Left hindlimb (tissue), 1 donor: ENCODE data around the gene ACTA1.
"Not testable (repeated sequence)": the region's sequence is repeated elsewhere in the genome, so short reads cannot be mapped to it uniquely, and the experiment has no call there.

Experiments
- DNase-seq: peaks from one replicate; pipeline ENCODE4 v3.0.0-alpha.2; 2018

ACTA1 gene

DNA sequence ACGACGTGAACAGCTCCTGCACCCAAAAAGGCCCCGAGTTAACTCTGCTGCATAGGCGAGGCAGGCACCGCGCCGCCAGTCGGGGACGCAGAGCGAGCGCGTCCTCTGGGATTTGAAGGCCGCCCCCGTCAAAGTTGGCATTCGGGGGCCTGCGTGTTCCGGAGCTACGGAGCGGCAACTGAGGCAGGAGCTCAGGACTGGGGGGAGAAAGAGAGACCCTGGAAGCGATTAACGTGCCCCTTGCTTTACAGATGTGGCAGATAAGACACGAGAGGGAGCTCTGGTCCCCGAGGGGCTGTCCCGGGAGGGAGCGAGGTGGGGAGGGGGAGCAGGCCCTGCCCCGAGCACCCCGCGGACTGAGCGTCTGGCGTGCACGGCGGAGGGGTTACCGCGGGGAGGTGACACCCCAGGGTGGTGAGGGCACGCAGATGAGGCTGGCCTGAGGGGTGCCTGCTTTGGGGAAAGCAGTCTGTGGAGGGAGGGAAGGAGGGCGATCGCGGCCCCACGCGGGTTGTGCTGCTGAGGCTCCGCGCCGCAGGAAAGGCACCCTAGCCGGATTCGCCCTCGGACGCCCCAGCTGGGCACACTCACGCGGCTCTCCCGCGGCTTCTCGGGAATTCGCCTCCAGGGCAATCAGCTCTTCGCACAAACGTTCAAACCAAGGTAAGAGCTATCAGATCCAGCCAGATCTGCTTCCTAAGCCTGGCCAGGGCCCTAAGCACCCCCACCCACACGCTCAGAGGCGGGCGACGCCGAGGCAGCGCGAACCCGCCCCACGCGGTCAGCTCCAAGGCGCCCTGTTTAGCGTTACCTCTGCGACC, 26.5 kb downstream of the ACTA1 start:
- no peak for DNase-seq

DNA sequence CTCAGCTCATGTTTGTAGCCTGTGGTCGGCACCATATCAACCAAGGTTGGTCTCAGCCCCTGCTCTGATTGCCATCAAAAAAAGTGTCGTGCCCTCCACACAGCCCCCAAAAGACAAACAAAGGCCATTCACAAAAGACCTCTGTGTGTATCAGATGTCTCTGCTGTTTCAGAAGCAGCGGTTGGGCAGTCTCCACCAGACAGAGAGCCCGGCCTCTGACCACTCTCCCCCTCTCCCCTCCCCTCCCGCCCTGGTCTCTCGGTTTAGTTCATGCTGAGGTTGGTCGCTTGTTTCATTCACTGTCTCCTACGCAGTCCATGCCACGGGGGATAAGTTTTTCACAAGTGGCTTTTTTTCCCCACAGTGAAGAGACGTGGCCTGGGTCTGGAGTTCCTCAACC, 27.1 kb downstream of the ACTA1 start:
- DNase-seq = no peak

DNA sequence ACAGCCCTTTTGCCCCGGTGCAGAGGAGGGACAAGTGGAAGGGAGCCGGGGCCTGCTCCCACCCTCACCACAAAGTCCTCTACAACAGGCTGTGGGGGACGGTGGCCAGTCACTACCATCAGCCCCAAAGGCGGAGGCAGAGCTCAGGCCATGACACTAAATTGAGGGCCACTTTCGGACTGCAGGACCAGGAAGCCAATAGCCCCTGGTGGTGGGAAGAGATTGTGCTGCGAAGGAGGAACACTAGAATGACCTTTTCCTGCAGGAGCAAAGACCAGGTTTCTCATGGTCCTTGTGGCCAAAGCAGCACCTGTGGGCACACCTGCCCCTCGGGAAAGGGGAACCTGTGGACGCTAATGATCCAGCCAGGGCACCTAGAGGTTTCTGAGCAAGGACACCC, 30.3 kb downstream of the ACTA1 start:
- DNase-seq = no peak

DNA sequence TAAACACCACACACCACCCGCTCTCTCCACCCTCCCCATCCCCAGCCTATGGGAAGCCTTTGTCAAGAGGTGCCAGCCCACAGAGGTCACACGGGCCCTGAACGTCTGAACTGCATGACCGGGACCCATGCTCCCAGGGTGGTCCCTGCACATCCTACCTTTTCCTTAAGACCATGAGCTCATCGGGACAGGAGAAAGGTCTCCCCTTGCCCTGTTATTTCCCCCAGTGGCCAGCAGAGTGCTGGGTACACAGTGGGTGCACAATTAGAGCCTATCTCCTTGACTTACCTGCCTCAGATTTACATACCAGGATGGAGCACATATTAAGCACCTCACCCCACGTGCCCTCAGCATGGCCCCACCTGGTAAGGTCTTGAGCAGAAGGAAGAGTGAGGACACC, 30.9 kb downstream of the ACTA1 start:
- DNase-seq = no peak

DNA sequence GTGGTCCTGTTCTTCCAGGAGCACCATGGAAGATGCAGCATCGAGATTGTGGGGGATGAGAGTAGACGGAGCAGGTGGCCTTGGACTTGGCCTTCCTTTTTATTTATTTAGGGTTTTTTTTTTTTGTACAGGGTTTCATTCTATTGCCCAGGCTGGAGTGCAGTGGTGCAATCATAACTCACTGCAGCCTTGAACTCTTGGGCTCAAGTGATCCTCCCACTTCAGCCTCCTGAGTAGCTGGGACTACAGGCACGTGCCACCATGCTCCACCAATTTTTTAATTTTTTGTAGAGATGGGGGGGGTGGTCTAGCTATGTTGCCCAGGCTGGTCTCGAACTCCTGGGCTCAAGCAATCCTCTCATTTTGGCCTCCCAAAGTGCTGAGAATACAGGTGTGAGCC, 31.6 kb downstream of the ACTA1 start:
- not testable (repeated sequence) for DNase-seq

DNA sequence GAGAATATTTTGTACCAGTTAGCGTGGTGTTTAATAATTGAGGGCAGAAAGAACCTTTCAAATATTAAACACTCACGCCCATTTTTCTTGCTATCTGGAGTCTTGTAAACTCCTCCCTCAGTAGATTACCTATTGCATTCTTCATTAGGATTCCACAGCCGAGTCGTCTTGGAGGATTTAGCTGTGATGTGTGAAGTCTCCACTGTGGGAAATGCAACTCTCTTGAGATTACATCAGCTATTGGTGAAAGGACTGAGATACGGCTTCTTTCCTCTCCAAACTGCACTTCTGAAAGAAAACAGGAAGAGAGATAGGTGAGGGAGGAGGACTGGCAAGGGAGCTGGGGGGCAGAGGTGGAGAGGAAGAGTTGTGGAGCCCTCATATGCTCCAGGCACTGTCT, 36.1 kb downstream of the ACTA1 start:
- DNase-seq = no peak

DNA sequence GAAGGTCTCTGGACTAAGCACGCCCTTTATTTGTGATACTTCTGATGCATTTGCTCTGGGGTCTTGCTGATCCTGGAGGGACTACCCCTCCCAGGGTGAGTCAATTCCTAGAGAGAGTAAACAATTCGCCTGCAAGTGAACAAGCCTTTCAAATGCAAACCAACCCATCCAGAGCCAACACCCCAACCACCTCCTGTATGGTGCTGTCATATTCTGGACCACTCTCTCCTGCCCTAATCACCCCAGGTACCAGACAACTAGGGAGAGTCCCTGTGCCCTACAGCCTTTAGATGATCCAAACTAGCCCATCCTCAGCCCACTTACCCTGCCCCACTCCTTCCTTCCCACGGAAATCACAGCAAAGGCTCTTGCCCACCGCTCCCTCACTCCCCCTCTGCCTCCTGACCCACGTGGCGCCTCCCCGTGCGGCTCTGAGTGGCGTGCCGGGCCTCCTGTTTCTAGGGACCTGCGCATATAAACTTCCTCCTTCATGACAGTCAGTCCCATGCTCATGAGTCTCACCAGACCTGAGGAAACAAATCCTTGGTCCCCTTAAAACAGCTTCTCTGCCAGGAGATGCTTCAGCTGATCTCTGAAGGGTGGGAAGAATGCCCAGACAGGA, 37.2 kb downstream of the ACTA1 start:
- DNase-seq = no peak

DNA sequence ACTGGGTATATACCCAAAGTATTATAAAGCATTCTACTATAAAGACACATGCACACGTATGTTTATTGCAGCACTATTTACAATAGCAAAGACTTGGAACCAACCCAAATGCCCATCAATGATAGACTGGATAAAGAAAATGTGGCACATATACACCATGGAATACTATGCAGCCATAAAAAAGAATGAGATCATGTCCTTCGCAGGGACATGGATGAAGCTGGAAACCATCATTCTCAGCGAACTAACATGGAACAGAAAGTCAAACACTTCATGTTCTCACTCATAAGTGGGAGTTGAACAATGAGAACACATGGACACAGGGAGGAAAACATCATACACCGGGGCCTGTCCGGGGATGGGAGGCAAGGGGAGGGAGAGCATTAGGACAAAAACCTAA, 39.4 kb downstream of the ACTA1 start:
- not testable (repeated sequence) for DNase-seq

DNA sequence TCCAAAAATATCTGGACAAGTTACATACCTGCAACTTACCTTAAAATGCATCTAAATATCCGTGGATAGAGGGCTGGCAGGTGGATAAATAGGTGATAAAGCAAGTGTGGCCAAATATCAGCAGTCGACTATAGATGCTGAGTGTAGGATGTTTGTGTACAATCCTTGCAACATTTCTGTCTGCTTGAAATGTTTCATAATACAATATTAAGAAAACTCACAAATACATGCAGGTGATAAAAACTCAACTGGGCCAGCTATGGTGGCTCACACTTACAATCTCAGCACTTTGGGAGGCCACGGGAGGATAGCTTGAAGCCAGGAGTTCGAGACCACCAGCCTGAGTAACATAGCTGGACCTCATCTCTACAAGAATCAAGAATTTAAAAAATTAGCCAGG, 41.0 kb downstream of the ACTA1 start:
- DNase-seq = no peak

DNA sequence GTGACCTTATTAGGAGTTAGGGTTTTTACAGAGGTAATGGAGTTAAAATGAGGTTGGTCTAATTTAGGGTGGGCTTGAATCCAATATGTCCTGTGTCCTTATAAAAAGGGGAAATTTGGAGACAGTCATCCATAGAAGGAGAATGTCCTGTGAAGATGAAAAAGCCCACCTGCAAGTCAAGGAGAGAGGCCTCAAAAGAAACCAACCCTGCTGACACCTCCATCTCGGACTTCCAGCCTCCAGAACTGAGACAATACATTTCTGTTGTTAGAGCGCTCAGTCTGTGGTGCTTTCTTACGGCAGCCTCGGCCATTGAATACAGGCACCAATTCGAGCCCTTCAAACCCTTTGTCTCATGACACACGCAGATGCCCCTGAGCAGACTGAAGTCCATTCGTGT, 43.8 kb downstream of the ACTA1 start:
- no peak for DNase-seq

DNA sequence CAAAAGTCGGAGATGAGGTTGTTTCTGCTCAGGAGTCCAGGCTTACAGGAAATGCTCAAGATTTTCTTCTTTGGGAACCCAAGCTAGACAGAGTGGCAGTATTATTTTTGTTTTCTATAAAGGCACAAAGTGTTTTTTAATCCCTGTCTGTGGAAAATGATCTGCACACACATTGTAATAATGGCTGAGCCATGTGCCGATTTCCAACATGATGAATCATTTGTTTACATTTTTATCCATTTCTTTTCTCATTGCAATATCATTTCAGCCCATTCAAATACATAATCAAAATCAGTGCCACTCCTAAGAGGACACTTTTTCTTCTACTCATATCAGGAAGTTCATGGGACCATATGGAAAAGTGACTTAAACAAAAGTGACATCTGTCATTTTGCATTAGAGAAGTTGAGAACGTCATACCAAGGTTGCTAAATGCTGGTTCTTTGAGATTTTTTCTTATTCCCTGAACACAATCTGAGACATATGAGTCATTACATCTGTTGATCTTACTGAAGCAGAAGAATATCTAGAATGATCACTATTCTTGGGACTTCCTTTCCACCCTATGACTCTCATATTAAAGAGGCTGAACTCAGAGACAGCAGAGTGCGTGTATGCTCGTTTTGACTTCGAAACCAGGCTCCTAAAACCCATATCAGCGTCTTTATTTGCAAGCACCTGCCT, 44.9 kb downstream of the ACTA1 start:
- DNase-seq = no peak

DNA sequence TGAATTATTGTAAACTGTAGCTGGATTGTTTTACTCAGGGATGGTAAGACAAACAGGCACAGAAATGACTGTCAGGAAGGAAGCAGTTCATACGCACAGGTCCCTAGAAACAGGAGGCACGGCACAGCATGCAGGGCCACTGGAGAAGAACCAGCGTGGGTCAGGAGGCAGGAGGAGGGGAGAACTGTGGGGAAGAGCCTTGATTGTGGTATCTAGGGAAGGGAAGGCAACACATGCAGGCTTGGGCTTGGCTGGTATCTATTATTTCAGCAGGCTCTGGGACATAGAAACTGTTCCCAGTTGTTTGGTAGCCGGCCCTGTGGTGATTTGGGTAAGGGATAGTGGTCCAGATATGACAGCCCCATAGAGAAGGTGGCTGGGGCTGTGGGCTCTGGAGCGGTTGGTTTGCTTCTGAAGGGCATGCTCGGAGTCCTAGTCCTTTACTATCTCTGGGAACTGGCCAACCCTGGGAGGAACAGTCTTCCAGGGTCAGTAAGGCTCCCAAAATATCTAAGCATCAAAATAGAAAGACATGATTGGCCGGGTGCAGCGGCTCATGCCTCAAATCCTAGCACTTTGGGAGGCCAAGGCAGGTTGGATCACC, 47.9 kb downstream of the ACTA1 start:
- no peak for DNase-seq

DNA sequence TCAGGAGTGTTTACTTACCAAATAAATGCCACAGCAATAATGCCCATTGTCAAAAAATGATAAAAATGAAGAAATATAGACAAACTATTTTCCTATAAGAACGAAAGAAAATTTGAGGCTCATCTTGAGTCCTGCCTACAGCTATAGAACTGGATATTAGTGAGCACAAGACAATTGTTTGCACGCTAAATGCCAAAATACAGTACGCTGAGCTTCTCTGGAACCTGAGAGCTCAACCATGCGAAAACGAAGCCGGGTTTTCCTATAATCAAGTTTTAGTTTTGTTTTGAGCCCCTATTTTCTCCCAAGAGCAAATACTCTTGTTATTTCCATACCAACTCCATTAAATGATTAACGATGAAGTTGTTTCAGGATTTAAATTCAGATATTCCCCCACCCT, 49.1 kb downstream of the ACTA1 start:
- no peak for DNase-seq

DNA sequence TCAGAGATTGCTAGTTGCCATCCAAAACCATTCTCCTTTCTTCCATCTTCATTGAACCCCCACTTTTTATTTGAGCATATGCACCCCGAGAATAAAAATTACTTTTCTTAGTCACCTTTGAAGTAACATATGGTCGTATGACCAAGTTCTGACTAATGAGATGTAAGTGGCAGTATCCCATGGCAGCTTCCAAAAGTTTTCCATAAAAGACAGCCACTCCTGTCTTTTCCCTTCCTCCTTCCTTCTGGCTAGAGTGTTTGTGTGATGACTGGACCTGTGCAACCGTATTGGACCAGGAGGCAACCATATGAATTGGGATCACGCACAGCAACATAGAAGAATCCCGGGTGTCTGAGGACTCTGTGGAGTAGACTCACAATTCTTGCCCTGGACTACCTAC, 49.9 kb downstream of the ACTA1 start:
- DNase-seq = no peak

DNA sequence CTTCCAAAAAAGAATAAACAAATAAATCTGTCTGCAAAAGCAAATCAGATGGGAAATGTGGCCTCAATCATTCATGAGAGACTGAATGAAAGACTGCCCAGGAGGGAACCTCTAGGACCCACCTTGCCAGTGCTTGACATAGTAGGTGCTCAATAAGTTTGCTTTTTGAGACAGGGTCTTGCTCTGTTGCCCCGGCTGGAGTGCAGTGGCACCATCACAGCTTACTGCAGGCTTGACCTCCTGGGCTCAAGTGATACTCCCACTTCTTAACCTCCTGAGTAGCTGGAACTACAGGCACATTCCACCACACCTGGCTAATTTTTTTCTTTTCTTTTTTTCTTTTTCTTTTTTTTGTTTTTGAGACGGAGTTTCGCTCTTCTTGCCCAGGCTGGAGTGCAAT, 50.7 kb downstream of the ACTA1 start:
- DNase-seq = no peak
